ENCODE measurements around the gene DNAH17.

DNAH17 gene

GRCh38 chr17:78588258-78589030 lies 11.2 kb upstream of the DNAH17 start:
- Histone ChIP-seq H3K9me3 (ENCODE audit: control insufficient read depth in 1 of 2, low read length in 2 of 2) (no peaks in the 10 kb centered on the region), H3K36me3 (ENCODE audit: control insufficient read depth in 1 of 2, insufficient read depth in 2 of 2, low read length in 2 of 2) (no peaks in the 10 kb centered on the region), H3K4me3 (ENCODE audit: low read depth in 1 of 2, low read length in 2 of 2) (no peak overlapping the region), H3K4me1 (ENCODE audit: control insufficient read depth in 1 of 2, insufficient read depth in 2 of 2, low read length in 2 of 2) (peaks cover 3 to 7% of the 10 kb centered on the region in 2 donors), H3K27me3 (ENCODE audit: low read depth, low read length) (no peaks in the 10 kb centered on the region), H3K27ac (ENCODE audit: low read length) (no peak overlapping the region)

- Histone ChIP-seq H3K27me3 (ENCODE audit: low read depth, low read length) (no peaks in the 10 kb centered on the region), H3K4me1 (ENCODE audit: control insufficient read depth in 1 of 2, insufficient read depth in 2 of 2, low read length in 2 of 2) (no peaks in the 10 kb centered on the region), H3K4me3 (ENCODE audit: low read depth in 1 of 2, low read length in 2 of 2) (no peak overlapping the region), H3K36me3 (ENCODE audit: control insufficient read depth in 1 of 2, insufficient read depth in 2 of 2, low read length in 2 of 2) (no peaks in the 10 kb centered on the region), H3K9me3 (ENCODE audit: control insufficient read depth in 1 of 2, low read length in 2 of 2) (no peaks in the 10 kb centered on the region), H3K27ac (ENCODE audit: low read length) (no peak overlapping the region)
Measured at GRCh38 chr17:78585006-78585630, 7.9 kb upstream of the DNAH17 start.

- no peak overlapping the region for H3K27ac ChIP-seq (ENCODE audit: low read length)
- no peaks in the 10 kb centered on the region for H3K27me3 ChIP-seq (ENCODE audit: low read depth, low read length)
- H3K4me1 ChIP-seq (ENCODE audit: control insufficient read depth in 1 of 2, insufficient read depth in 2 of 2, low read length in 2 of 2) = no peaks in the 10 kb centered on the region
- H3K9me3 ChIP-seq (ENCODE audit: control insufficient read depth in 1 of 2, low read length in 2 of 2) = no peaks in the 10 kb centered on the region
- H3K36me3 ChIP-seq (ENCODE audit: control insufficient read depth in 1 of 2, insufficient read depth in 2 of 2, low read length in 2 of 2) = no peaks in the 10 kb centered on the region
- H3K4me3 ChIP-seq (ENCODE audit: low read depth in 1 of 2, low read length in 2 of 2) = no peak overlapping the region
Measured at GRCh38 chr17:78583091-78583490, 5.9 kb upstream of the DNAH17 start.

GRCh38 chr17:78581304-78581703 lies 4.1 kb upstream of the DNAH17 start:
- H3K4me3 ChIP-seq (ENCODE audit: low read depth in 1 of 2, low read length in 2 of 2) = no peak overlapping the region
- H3K36me3 ChIP-seq (ENCODE audit: control insufficient read depth in 1 of 2, insufficient read depth in 2 of 2, low read length in 2 of 2) = no peaks in the 10 kb centered on the region
- no peaks in the 10 kb centered on the region for H3K9me3 ChIP-seq (ENCODE audit: control insufficient read depth in 1 of 2, low read length in 2 of 2)
- no peak overlapping the region for H3K27ac ChIP-seq (ENCODE audit: low read length)
- H3K27me3 ChIP-seq (ENCODE audit: low read depth, low read length) = no peaks in the 10 kb centered on the region
- H3K4me1 ChIP-seq (ENCODE audit: control insufficient read depth in 1 of 2, insufficient read depth in 2 of 2, low read length in 2 of 2) = no peaks in the 10 kb centered on the region

GRCh38 chr17:78580277-78580804 lies 3.1 kb upstream of the DNAH17 start:
- Histone ChIP-seq H3K27me3 (ENCODE audit: low read depth, low read length) (no peaks in the 10 kb centered on the region), H3K9me3 (ENCODE audit: control insufficient read depth in 1 of 2, low read length in 2 of 2) (no peaks in the 10 kb centered on the region), H3K4me3 (ENCODE audit: low read depth in 1 of 2, low read length in 2 of 2) (no peak overlapping the region), H3K36me3 (ENCODE audit: control insufficient read depth in 1 of 2, insufficient read depth in 2 of 2, low read length in 2 of 2) (no peaks in the 10 kb centered on the region), H3K27ac (ENCODE audit: low read length) (no peak overlapping the region), H3K4me1 (ENCODE audit: control insufficient read depth in 1 of 2, insufficient read depth in 2 of 2, low read length in 2 of 2) (no peaks in the 10 kb centered on the region)

- Histone ChIP-seq H3K9me3 (ENCODE audit: control insufficient read depth in 1 of 2, low read length in 2 of 2) (no peaks in the 10 kb centered on the region), H3K4me1 (ENCODE audit: control insufficient read depth in 1 of 2, insufficient read depth in 2 of 2, low read length in 2 of 2) (no peaks in the 10 kb centered on the region), H3K4me3 (ENCODE audit: low read depth in 1 of 2, low read length in 2 of 2) (no peak overlapping the region), H3K27ac (ENCODE audit: low read length) (no peak overlapping the region), H3K27me3 (ENCODE audit: low read depth, low read length) (no peaks in the 10 kb centered on the region), H3K36me3 (ENCODE audit: control insufficient read depth in 1 of 2, insufficient read depth in 2 of 2, low read length in 2 of 2) (no peaks in the 10 kb centered on the region)
Measured at GRCh38 chr17:78576389-78577112, 645 bp downstream of the DNAH17 start.

- Histone ChIP-seq H3K4me1 (ENCODE audit: control insufficient read depth in 1 of 2, insufficient read depth in 2 of 2, low read length in 2 of 2) (no peaks in the 10 kb centered on the region), H3K36me3 (ENCODE audit: control insufficient read depth in 1 of 2, insufficient read depth in 2 of 2, low read length in 2 of 2) (no peaks in the 10 kb centered on the region), H3K27me3 (ENCODE audit: low read depth, low read length) (no peaks in the 10 kb centered on the region), H3K4me3 (ENCODE audit: low read depth in 1 of 2, low read length in 2 of 2) (no peak overlapping the region), H3K9me3 (ENCODE audit: control insufficient read depth in 1 of 2, low read length in 2 of 2) (no peaks in the 10 kb centered on the region), H3K27ac (ENCODE audit: low read length) (no peak overlapping the region)
Measured at GRCh38 chr17:78575899-78576298, 1.3 kb downstream of the DNAH17 start.

- Histone ChIP-seq H3K27me3 (ENCODE audit: low read depth, low read length) (no peaks in the 10 kb centered on the region), H3K27ac (ENCODE audit: low read length) (no peak overlapping the region), H3K36me3 (ENCODE audit: control insufficient read depth in 1 of 2, insufficient read depth in 2 of 2, low read length in 2 of 2) (no peaks in the 10 kb centered on the region), H3K4me3 (ENCODE audit: low read depth in 1 of 2, low read length in 2 of 2) (no peak overlapping the region), H3K9me3 (ENCODE audit: control insufficient read depth in 1 of 2, low read length in 2 of 2) (no peaks in the 10 kb centered on the region), H3K4me1 (ENCODE audit: control insufficient read depth in 1 of 2, insufficient read depth in 2 of 2, low read length in 2 of 2) (no peaks in the 10 kb centered on the region)
Measured at GRCh38 chr17:78575340-78575739, 1.9 kb downstream of the DNAH17 start.

- Histone ChIP-seq H3K4me3 (ENCODE audit: low read depth in 1 of 2, low read length in 2 of 2) (no peak overlapping the region), H3K9me3 (ENCODE audit: control insufficient read depth in 1 of 2, low read length in 2 of 2) (no peaks in the 10 kb centered on the region), H3K27me3 (ENCODE audit: low read depth, low read length) (no peaks in the 10 kb centered on the region), H3K4me1 (ENCODE audit: control insufficient read depth in 1 of 2, insufficient read depth in 2 of 2, low read length in 2 of 2) (no peaks in the 10 kb centered on the region), H3K36me3 (ENCODE audit: control insufficient read depth in 1 of 2, insufficient read depth in 2 of 2, low read length in 2 of 2) (no peaks in the 10 kb centered on the region), H3K27ac (ENCODE audit: low read length) (no peak overlapping the region)
Measured at GRCh38 chr17:78573955-78574354, 3.2 kb downstream of the DNAH17 start.

GRCh38 chr17:78572239-78573205 lies 4.7 kb downstream of the DNAH17 start:
- no peak overlapping the region for H3K4me3 ChIP-seq (ENCODE audit: low read depth in 1 of 2, low read length in 2 of 2)
- no peak overlapping the region for H3K27ac ChIP-seq (ENCODE audit: low read length)
- no peaks in the 10 kb centered on the region for H3K4me1 ChIP-seq (ENCODE audit: control insufficient read depth in 1 of 2, insufficient read depth in 2 of 2, low read length in 2 of 2)
- H3K36me3 ChIP-seq (ENCODE audit: control insufficient read depth in 1 of 2, insufficient read depth in 2 of 2, low read length in 2 of 2) = no peaks in the 10 kb centered on the region
- H3K9me3 ChIP-seq (ENCODE audit: control insufficient read depth in 1 of 2, low read length in 2 of 2) = no peaks in the 10 kb centered on the region
- no peaks in the 10 kb centered on the region for H3K27me3 ChIP-seq (ENCODE audit: low read depth, low read length)
